Transverse colon (tissue), 4 donors: ENCODE measurements around the gene CDCA8.

Experiments
- EP300 ChIP-seq: sonication (generic); formaldehyde crosslinking; IDR thresholded peaks from one replicate; pipeline ENCODE4 v1.6.1; 2017; ENCODE audit warnings: antibody characterized with exemption, low read depth
- POLR2A ChIP-seq: fragments of 450-650 bp; IDR thresholded peaks from one replicate; pipeline ENCODE4 v1.6.1; 2016; ENCODE audit warnings: antibody characterized with exemption, mild to moderate bottlenecking, moderate library complexity
- POLR2AphosphoS5 ChIP-seq, 3 donors: sonication (generic); formaldehyde crosslinking; IDR thresholded peaks; one replicate each; pipeline ENCODE4 v1.6.1; 2016; ENCODE audit warnings: antibody characterized with exemption in 3 of 3
- TF ChIP-seq, protein P1 (sequence below), 5 experiments: fragments of 200-600 bp in 3 of 5; fragments of 450-650 bp in 2 of 5; sonication (generic) in 3 of 5; IDR thresholded peaks; 1 replicate in 2 of 5; 2 replicates in 3 of 5; pipeline ENCODE4 v1.5.1; 2016 to 2017; ENCODE audit warnings: antibody characterized with exemption in 5 of 5, inconsistent platforms in 3 of 5, mild to moderate bottlenecking in 2 of 5, moderate library complexity in 1 of 5

DNA sequence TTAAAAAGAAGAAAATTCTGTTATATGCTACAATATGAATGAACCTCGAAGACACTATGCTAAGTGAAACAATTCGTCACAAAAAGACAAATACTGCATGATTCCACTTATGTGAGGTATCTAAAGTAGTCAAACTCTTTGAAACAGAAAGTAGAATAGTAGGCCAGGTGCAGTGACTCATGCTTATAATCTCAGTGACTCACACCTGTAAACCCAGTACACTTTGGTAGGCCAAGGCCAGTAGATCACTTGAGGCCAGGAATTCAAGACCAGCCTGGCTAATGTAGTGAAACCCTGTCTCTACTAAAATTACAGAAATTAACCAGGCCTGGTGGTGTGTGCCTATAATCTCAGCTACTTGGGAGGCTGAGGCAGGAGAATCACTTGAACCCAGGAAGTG, 46.9 kb downstream of the CDCA8 start:
- TF ChIP-seq, protein P1, sequence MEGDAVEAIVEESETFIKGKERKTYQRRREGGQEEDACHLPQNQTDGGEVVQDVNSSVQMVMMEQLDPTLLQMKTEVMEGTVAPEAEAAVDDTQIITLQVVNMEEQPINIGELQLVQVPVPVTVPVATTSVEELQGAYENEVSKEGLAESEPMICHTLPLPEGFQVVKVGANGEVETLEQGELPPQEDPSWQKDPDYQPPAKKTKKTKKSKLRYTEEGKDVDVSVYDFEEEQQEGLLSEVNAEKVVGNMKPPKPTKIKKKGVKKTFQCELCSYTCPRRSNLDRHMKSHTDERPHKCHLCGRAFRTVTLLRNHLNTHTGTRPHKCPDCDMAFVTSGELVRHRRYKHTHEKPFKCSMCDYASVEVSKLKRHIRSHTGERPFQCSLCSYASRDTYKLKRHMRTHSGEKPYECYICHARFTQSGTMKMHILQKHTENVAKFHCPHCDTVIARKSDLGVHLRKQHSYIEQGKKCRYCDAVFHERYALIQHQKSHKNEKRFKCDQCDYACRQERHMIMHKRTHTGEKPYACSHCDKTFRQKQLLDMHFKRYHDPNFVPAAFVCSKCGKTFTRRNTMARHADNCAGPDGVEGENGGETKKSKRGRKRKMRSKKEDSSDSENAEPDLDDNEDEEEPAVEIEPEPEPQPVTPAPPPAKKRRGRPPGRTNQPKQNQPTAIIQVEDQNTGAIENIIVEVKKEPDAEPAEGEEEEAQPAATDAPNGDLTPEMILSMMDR (IDR thresholded peaks at IDR 0.05) = no peak
- TF ChIP-seq EP300 (no peak), POLR2AphosphoS5 (IDR thresholded peaks at IDR 0.05) (peak in 2 of 3 donors; percentile 65 to 66), POLR2A (no peak)
